Measurements from ENCODE around the gene STK11. TPM values are rescaled to one million over a fixed set of nuclear protein-coding genes. Genes with fewer than 3 reads are reported as not detected.

The STK11 gene
- total and polyA plus RNA-seq, 12 donors, result 37.8 to 148 (median 93.7) TPM

- TF ChIP-seq POLR2A (IDR thresholded peaks at IDR 0.05), result peak in 1 of 2 donors; percentile 2
- TF ChIP-seq CTCF (IDR thresholded peaks at IDR 0.05), result no peak
- intact Hi-C loops (cut with DNase I), result no loop called here
- peaks cover 0 to 11% of the 10 kb centered on the region in 2 donors for H3K36me3 ChIP-seq (replicated peaks in 1 of 2)
- no peaks in the 10 kb centered on the region for H3K9me3 ChIP-seq (replicated peaks in 1 of 3)
- H3K4me1 ChIP-seq (replicated peaks in 1 of 2), result peaks cover 53 to 56% of the 10 kb centered on the region in 2 donors
- H3K27ac ChIP-seq, result peak overlapping the region; percentile 84 to 100 (median 99)
- H3K4me3 ChIP-seq, result peak overlapping the region in 1 of 4 donors; percentile 92
- H3K27me3 ChIP-seq, result no peaks in the 10 kb centered on the region
- DNase-seq, result peak in 1 of 7 donors; percentile 48
- 58 to 71% (median 65%) methylated on average over 7 to 8 of the region's 8 CpGs; no CpG with 5 or more reads in 1 of the 4 donors for WGBS, 4 donors
These were observed 42.2 kb downstream of the STK11 start for GRCh38 chr19:1247748-1248138.

DNA sequence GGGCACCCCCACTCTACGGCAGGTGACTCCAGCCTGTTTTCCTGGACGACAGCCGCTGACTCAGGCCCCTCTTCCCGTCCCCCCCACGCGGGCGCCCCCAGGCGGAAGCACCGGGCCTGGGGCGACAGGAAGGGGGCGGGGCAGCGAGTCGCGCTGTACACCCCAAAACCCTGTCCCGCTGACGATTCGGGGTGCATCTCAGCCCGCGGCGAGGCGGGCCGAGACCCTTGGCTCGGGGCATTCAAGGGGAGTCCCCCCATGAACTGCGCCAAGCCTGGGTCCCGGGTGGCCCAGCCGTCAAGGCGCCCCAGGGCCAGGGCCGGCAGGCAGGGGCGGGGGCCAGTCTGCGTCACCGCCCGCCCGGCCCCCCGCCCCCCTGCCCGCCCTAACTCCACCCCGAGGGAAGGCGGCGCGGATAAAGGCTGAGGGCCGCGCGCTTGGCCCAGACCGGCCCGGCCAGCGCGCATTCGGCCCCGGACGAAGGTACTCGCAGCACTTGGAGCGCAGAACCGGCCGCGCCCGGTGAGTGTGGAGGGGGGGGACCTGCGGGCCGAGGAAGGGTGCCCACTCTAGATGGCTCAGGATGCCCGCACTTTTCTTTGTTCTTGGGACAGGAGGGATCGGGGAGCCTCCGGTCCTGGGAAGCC, 42.7 kb downstream of the STK11 start, which contains the start of gene MIDN:
Gene MIDN, plus strand, starts transcription at position 445 of the 647 bp plus-strand sequence. CDS start 1,714 bp downstream, outside the sequence.
- TF ChIP-seq CTCF (IDR thresholded peaks at IDR 0.05), result peak in 5 of 6 experiments; percentile 14 to 36 (median 20)
- TF ChIP-seq POLR2A (IDR thresholded peaks at IDR 0.05), result peak; percentile 93 to 97
- peaks cover 0 to 11% of the 10 kb centered on the region in 2 donors for H3K36me3 ChIP-seq (replicated peaks in 1 of 2)
- H3K4me1 ChIP-seq (replicated peaks in 1 of 2), result peaks cover 51 to 54% of the 10 kb centered on the region in 2 donors
- peak within 1 kb of the TSS; percentile 84 to 100 (median 99) for H3K27ac ChIP-seq
- no peaks in the 10 kb centered on the region for H3K27me3 ChIP-seq
- WGBS, 4 donors, result 0 to 1% (median 1%) methylated on average over 24 to 60 of the region's 60 CpGs; no CpG with 5 or more reads in 1 of the 4 donors
- no peaks in the 10 kb centered on the region for H3K9me3 ChIP-seq (replicated peaks in 1 of 3)
- intact Hi-C loops (cut with DNase I), result no loop called here
- peak; percentile 89 to 94 (median 91) for DNase-seq
- H3K4me3 ChIP-seq, result peak within 1 kb of the TSS; percentile 33 to 92 (median 77)

DNA sequence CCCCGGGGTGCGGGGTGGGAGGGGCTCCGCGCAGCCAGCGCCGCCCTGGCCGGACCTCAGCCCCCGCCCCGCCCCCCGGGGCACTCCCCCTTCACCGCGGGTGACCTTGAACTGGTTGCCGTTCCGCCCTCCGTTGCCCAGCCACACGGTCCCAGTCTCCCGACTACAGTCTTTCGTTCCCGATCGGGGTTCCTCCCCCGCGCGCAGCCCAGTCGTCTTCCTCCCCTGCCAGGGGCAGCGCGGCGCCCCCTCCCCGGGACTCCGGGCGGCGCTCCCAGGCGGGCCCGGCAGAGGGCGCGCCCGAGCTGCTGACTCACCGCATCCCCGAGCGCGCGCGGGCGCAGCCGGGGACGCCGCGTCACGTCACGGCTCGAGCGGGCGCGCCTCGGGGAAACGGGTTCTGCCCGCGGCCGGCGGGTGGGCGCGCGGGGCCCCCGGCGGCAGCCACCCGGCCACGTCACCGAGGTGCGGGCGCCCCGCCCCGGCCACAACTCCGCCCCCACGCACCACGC, 43.3 kb downstream of the STK11 start:
- Histone ChIP-seq H3K4me1 (replicated peaks in 1 of 2) (peaks cover 51 to 54% of the 10 kb centered on the region in 2 donors), H3K27ac (peak overlapping the region; percentile 71 to 100 (median 99)), H3K9me3 (replicated peaks in 1 of 3) (no peaks in the 10 kb centered on the region), H3K27me3 (no peaks in the 10 kb centered on the region), H3K36me3 (replicated peaks in 1 of 2) (peaks cover 0 to 15% of the 10 kb centered on the region in 2 donors), H3K4me3 (peak overlapping the region; percentile 1 to 92 (median 77))
- WGBS, 4 donors, result 0% methylated on average over 11 to 74 of the region's 74 CpGs; no CpG with 5 or more reads in 1 of the 4 donors
- TF ChIP-seq CTCF (IDR thresholded peaks at IDR 0.05), result peak in 5 of 6 experiments; percentile 52 to 96 (median 78)
- no peak for TF ChIP-seq POLR2A (IDR thresholded peaks at IDR 0.05)
- peak; percentile 80 to 92 (median 87) for DNase-seq
- intact Hi-C loops (cut with DNase I), result no loop called here

DNA sequence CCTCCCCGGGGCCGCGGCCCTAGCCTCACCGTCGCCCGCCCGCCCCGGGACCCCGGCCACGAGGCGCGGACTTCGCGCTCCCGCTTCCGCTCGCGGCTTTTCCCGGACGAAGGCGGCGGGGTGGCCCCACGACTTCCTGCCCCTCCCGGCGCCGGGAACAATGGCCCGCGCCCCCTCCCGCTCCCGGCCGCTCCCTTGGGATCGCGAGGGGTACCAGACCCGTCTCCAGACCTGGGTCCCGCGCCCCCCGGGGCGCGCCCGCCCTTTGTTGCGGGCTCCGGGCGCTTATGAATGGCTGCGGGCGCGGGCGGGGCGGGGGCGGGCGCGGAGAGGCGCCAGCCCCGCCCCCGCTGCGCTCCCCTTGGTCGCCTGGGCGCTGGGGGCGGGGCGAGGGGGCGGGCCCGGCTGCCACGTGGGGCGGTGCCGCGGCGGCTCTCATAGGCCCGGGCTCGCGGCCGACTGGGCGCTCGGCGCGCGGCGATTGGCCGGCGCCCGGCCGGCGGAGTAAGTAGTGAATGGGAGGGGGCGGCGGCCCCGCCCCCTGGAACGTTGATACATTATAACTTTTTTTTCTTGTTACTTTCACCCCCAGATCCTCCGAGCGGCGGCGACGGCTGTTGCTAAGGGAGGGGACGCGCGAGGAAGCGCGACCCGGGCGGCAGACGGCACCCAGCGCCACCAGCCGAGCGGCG, 43.9 kb downstream of the STK11 start:
- H3K36me3 ChIP-seq (replicated peaks in 1 of 2), result peaks cover 0 to 21% of the 10 kb centered on the region in 2 donors
- peaks cover 51 to 55% of the 10 kb centered on the region in 2 donors for H3K4me1 ChIP-seq (replicated peaks in 1 of 2)
- intact Hi-C loops (cut with DNase I), result no loop called here
- H3K4me3 ChIP-seq, result peak overlapping the region in 3 of 4 donors; percentile 48 to 92 (median 86)
- DNase-seq, result peak; percentile 92 to 97 (median 95)
- peak overlapping the region; percentile 60 to 100 (median 99) for H3K27ac ChIP-seq
- H3K27me3 ChIP-seq, result no peaks in the 10 kb centered on the region
- WGBS, 4 donors, result 0 to 1% (median 1%) methylated on average over 39 to 102 of the region's 102 CpGs
- TF ChIP-seq CTCF (IDR thresholded peaks at IDR 0.05) (no peak), POLR2A (IDR thresholded peaks at IDR 0.05) (peak; percentile 92)
- no peaks in the 10 kb centered on the region for H3K9me3 ChIP-seq (replicated peaks in 1 of 3)
